Fibroblast of lung (primary cell): Measurements from ENCODE around the gene ANKRD44. TPM values are rescaled to one million over a fixed set of nuclear protein-coding genes. Genes with fewer than 3 reads are reported as not detected.

Experiments
- DNase-seq, 2 donors: peaks; one replicate each; pipeline versions ENCODE4 v3.0.0 to v3.0.0-alpha.2; 2010; ENCODE audit warnings: low read depth in 2 of 2
- H2AFZ ChIP-seq: 2 replicates; pipeline ENCODE4 v1.5.1; 2012; ENCODE audit warnings: low read length, control low read depth, inconsistent platforms
- H3K27ac ChIP-seq: 2 replicates; pipeline ENCODE4 v1.5.1; 2011; ENCODE audit warnings: low read length, control low read depth; ENCODE audit not compliant: insufficient read depth
- H3K27me3 ChIP-seq: 2 replicates; pipeline ENCODE4 v1.5.1; 2011; ENCODE audit warnings: mild to moderate bottlenecking, low read length; ENCODE audit not compliant: control insufficient read depth, insufficient read depth
- H3K36me3 ChIP-seq: 2 replicates; pipeline ENCODE4 v1.5.1; 2011; ENCODE audit warnings: low read length; ENCODE audit not compliant: control insufficient read depth, insufficient read depth
- H3K4me1 ChIP-seq: 2 replicates; pipeline ENCODE4 v1.5.1; 2011; ENCODE audit warnings: low read length; ENCODE audit not compliant: control insufficient read depth, insufficient read depth; ENCODE audit errors: extremely low read depth
- H3K4me2 ChIP-seq: 2 replicates; pipeline ENCODE4 v1.5.1; 2011; ENCODE audit warnings: low read length, control low read depth; ENCODE audit not compliant: insufficient read depth; ENCODE audit errors: extremely low read depth
- H3K4me3 ChIP-seq, 4 experiments: fragments of 200-600 bp in 1 of 4; sonication (generic) in 1 of 4; replicated peaks in 1 of 4; 2 replicates each; pipeline ENCODE4 v1.5.1; 2011 to 2016; ENCODE audit warnings: low read length in 4 of 4, low read depth in 3 of 4, mild to moderate bottlenecking in 3 of 4, control low read depth in 2 of 4, inconsistent platforms in 1 of 4, mixed read lengths in 1 of 4; ENCODE audit not compliant: insufficient read depth in 1 of 4; ENCODE audit errors: control extremely low read depth in 1 of 4
- H3K79me2 ChIP-seq: 2 replicates; pipeline ENCODE4 v1.5.1; 2012; ENCODE audit warnings: mild to moderate bottlenecking, low read length, inconsistent platforms; ENCODE audit not compliant: control insufficient read depth, insufficient read depth
- H3K9ac ChIP-seq: 2 replicates; pipeline ENCODE4 v1.5.1; 2011; ENCODE audit warnings: mild to moderate bottlenecking, low read length, control low read depth; ENCODE audit not compliant: insufficient read depth
- H3K9me3 ChIP-seq: 2 replicates; pipeline ENCODE4 v1.5.1; 2012; ENCODE audit warnings: low read depth, low read length; ENCODE audit not compliant: control insufficient read depth, insufficient read depth
- H4K20me1 ChIP-seq: 2 replicates; pipeline ENCODE4 v1.5.1; 2011; ENCODE audit warnings: low read length; ENCODE audit not compliant: control insufficient read depth, insufficient read depth; ENCODE audit errors: extremely low read depth
- EZH2 ChIP-seq: IDR thresholded peaks from 2 replicates; pipeline ENCODE4 v1.5.1; 2012; ENCODE audit warnings: low read length, control low read depth, mild to moderate bottlenecking; ENCODE audit errors: missing control alignments
- polyA plus RNA-seq, 2 donors: library from polyadenylated mRNA; depleted of rRNA in 1 of 2; stranded (reverse) in 1 of 2; unstranded in 1 of 2; fragments of >200 nt; gene quantifications; 2 replicates each; pipeline ENCODE4 v1.2.1, GENCODE V29; 2011 to 2012; ENCODE audit warnings: missing spikeins in 1 of 2
- total RNA-seq: library from RNA; depleted of rRNA; stranded (reverse); fragments of >200 nt; gene quantifications from 2 replicates; pipeline ENCODE4 v1.2.1, GENCODE V29; 2014
- TF ChIP-seq, protein P1 (sequence below), 2 donors: IDR thresholded peaks in 1 of 2; conservative IDR thresholded peaks in 1 of 2; 1 replicate in 1 of 2; 2 replicates in 1 of 2; pipeline ENCODE4 v1.5.1; 2011 to 2012; ENCODE audit warnings: low read length in 2 of 2, control low read depth in 1 of 2, inconsistent platforms in 1 of 2, low read depth in 1 of 2, mild to moderate bottlenecking in 1 of 2

ANKRD44 gene
- total and polyA plus RNA-seq, 2 donors (not counting 1 experiment from before 2014, with no cell fraction given), result 7.6 to 9.7 TPM

DNA sequence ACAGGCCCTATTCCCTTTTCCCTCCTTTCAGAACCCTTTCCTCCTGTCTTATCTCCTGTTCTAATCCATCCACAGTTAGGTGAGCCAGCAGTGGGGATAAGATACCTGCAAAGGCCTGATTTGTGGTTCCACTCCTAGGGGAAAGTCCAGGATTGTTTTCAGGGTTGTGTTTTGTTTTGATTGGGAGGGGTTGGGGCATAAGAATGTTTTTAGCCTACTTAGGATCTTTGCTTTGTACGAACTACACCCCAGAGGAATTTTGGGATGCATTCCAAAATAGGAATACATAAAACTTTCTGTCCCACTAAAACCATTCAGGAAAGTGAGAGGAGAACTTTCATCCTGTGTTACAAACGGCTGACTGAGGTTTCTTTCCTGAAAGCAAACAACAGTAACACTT, 233.2 kb downstream of the ANKRD44 start:
- H2AFZ ChIP-seq, result no peak overlapping the region
- TF ChIP-seq, protein P1, sequence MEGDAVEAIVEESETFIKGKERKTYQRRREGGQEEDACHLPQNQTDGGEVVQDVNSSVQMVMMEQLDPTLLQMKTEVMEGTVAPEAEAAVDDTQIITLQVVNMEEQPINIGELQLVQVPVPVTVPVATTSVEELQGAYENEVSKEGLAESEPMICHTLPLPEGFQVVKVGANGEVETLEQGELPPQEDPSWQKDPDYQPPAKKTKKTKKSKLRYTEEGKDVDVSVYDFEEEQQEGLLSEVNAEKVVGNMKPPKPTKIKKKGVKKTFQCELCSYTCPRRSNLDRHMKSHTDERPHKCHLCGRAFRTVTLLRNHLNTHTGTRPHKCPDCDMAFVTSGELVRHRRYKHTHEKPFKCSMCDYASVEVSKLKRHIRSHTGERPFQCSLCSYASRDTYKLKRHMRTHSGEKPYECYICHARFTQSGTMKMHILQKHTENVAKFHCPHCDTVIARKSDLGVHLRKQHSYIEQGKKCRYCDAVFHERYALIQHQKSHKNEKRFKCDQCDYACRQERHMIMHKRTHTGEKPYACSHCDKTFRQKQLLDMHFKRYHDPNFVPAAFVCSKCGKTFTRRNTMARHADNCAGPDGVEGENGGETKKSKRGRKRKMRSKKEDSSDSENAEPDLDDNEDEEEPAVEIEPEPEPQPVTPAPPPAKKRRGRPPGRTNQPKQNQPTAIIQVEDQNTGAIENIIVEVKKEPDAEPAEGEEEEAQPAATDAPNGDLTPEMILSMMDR (conservative IDR thresholded peaks at IDR 0.05 in 1 of 2, IDR thresholded peaks at IDR 0.05 in 1 of 2; ENCODE audit: low read depth in 1 of 2, low read length in 2 of 2), result no peak
- TF ChIP-seq EZH2, result no peak
- H3K27ac ChIP-seq, result no peak overlapping the region
- H3K9me3 ChIP-seq, result no peaks in the 10 kb centered on the region
- no peak overlapping the region for H3K4me3 ChIP-seq
- no peaks in the 10 kb centered on the region for H4K20me1 ChIP-seq
- no peak overlapping the region for H3K4me2 ChIP-seq
- no peaks in the 10 kb centered on the region for H3K79me2 ChIP-seq
- peaks cover 4% of the 10 kb centered on the region for H3K4me1 ChIP-seq
- H3K27me3 ChIP-seq, result no peaks in the 10 kb centered on the region
- DNase-seq, result peak in 1 of 2 donors; percentile 43
- no peaks in the 10 kb centered on the region for H3K36me3 ChIP-seq
- no peak overlapping the region for H3K9ac ChIP-seq

DNA sequence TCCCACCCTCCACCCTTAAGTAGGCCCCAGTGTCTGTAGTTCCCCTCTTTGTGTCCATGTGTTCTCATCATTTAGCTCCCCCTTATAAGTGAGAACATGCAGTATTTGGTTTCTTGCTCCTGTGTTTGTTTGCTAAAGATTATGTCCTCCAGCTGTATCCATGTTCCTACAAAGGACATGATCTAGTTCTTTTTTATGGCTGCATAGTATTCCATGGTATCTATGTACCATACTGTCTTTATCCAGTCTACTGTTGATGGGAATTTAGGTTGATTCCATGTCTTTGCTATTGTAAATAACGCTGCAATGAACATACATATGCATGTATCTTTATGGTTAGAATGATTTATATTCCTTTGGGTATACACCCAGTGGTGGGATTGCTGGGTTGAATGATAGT, 233.9 kb downstream of the ANKRD44 start:
- H3K4me1 ChIP-seq, result peaks cover 4% of the 10 kb centered on the region
- DNase-seq, result no peak
- no peak overlapping the region for H2AFZ ChIP-seq
- H3K9me3 ChIP-seq, result no peaks in the 10 kb centered on the region
- H3K79me2 ChIP-seq, result no peaks in the 10 kb centered on the region
- H3K27ac ChIP-seq, result no peak overlapping the region
- TF ChIP-seq, protein P1 (conservative IDR thresholded peaks at IDR 0.05 in 1 of 2, IDR thresholded peaks at IDR 0.05 in 1 of 2; ENCODE audit: low read depth in 1 of 2, low read length in 2 of 2), result no peak
- no peak for TF ChIP-seq EZH2
- no peaks in the 10 kb centered on the region for H3K27me3 ChIP-seq
- no peak overlapping the region for H3K4me2 ChIP-seq
- H3K36me3 ChIP-seq, result no peaks in the 10 kb centered on the region
- H3K9ac ChIP-seq, result no peak overlapping the region
- H3K4me3 ChIP-seq, result no peak overlapping the region
- H4K20me1 ChIP-seq, result no peaks in the 10 kb centered on the region

DNA sequence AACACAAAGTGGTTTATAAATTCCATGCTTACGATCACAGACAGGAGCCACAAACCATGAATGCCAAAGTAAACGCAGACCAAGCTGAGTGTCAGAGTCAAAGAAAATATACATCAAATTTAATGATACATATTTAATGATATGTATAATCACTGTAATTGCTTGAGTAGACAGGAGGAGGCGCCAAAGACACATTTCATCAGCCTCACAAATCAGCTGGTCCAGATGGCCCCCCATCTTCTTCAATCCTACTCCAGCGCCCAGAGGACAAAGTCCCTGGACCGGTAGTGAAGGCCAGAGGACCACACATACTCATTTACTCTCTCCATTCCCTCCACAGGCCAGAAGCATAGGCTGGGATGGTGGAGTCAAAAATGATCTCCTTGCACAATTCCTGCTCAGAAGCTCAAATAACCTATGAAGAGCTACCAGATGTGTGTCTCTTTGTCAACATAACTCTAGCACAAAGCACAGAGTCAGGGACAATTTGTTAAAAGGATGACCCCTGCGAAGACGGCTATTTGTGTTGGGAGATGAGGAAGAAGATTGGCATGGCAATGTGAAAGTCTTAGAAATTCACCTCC, 234.7 kb downstream of the ANKRD44 start:
- no peaks in the 10 kb centered on the region for H3K9me3 ChIP-seq
- H4K20me1 ChIP-seq, result no peaks in the 10 kb centered on the region
- no peak for DNase-seq
- H3K36me3 ChIP-seq, result no peaks in the 10 kb centered on the region
- H3K9ac ChIP-seq, result no peak overlapping the region
- H3K27ac ChIP-seq, result no peak overlapping the region
- H3K4me3 ChIP-seq, result no peak overlapping the region
- TF ChIP-seq EZH2, result no peak
- TF ChIP-seq, protein P1 (conservative IDR thresholded peaks at IDR 0.05 in 1 of 2, IDR thresholded peaks at IDR 0.05 in 1 of 2; ENCODE audit: low read depth in 1 of 2, low read length in 2 of 2), result peak; percentile 30 to 52
- no peak overlapping the region for H2AFZ ChIP-seq
- peaks cover 4% of the 10 kb centered on the region for H3K4me1 ChIP-seq
- no peaks in the 10 kb centered on the region for H3K79me2 ChIP-seq
- H3K4me2 ChIP-seq, result no peak overlapping the region
- H3K27me3 ChIP-seq, result no peaks in the 10 kb centered on the region
